ENCODE measurements around the gene GPC5. TPM values are rescaled to one million over a fixed set of nuclear protein-coding genes. Genes with fewer than 3 reads are reported as not detected.

GPC5 gene
- total RNA-seq, 1 experiment from 2014 or later = 0.26 TPM

GRCh38 chr13:91586609-91587008 is 188.2 kb downstream of the GPC5 start:
- CTCF ChIA-PET = no interaction called here
- Histone ChIP-seq H3K4me3 (ENCODE audit: low read depth in 2 of 2, low read length in 2 of 2) (no peak overlapping the region), H3K9me3 (ENCODE audit: control insufficient read depth, insufficient read depth, low read depth, low read length) (no peaks in the 10 kb centered on the region), H3K36me3 (ENCODE audit: control insufficient read depth, insufficient read depth, low read length) (no peaks in the 10 kb centered on the region), H3K27me3 (ENCODE audit: control insufficient read depth, insufficient read depth, low read length) (no peaks in the 10 kb centered on the region), H3K4me1 (ENCODE audit: control insufficient read depth, insufficient read depth, low read length) (no peaks in the 10 kb centered on the region), H3K27ac (ENCODE audit: low read length) (no peak overlapping the region)
- no TSS peak for BruUV-seq (replicated peaks)
- in situ Hi-C loops (cut with HindIII; ENCODE audit: low pct_unique_long_range_greater_than_20kb, low sequenced_read_pairs) = no loop called here
- intact Hi-C loops (cut with micrococcal nuclease; ENCODE audit: unreplicated experiment) = no loop called here
- no peak for DNase-seq (ENCODE audit: low read depth, low spot score)
- POLR2A ChIA-PET = no interaction called here
- TF ChIP-seq POLR2AphosphoS5 (IDR thresholded peaks at IDR 0.05; ENCODE audit: low read depth, low read length) = no peak
- no peak for TF ChIP-seq SIN3A (IDR thresholded peaks at IDR 0.05; ENCODE audit: borderline replicate concordance, insufficient read depth, low read depth, low read length)
- TF ChIP-seq TCF7L2 (IDR thresholded peaks at IDR 0.05; ENCODE audit: low read depth, low read length) = no peak
- TF ChIP-seq, protein P1, sequence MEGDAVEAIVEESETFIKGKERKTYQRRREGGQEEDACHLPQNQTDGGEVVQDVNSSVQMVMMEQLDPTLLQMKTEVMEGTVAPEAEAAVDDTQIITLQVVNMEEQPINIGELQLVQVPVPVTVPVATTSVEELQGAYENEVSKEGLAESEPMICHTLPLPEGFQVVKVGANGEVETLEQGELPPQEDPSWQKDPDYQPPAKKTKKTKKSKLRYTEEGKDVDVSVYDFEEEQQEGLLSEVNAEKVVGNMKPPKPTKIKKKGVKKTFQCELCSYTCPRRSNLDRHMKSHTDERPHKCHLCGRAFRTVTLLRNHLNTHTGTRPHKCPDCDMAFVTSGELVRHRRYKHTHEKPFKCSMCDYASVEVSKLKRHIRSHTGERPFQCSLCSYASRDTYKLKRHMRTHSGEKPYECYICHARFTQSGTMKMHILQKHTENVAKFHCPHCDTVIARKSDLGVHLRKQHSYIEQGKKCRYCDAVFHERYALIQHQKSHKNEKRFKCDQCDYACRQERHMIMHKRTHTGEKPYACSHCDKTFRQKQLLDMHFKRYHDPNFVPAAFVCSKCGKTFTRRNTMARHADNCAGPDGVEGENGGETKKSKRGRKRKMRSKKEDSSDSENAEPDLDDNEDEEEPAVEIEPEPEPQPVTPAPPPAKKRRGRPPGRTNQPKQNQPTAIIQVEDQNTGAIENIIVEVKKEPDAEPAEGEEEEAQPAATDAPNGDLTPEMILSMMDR (IDR thresholded peaks at IDR 0.05) = no peak
- TF ChIP-seq, protein P2, sequence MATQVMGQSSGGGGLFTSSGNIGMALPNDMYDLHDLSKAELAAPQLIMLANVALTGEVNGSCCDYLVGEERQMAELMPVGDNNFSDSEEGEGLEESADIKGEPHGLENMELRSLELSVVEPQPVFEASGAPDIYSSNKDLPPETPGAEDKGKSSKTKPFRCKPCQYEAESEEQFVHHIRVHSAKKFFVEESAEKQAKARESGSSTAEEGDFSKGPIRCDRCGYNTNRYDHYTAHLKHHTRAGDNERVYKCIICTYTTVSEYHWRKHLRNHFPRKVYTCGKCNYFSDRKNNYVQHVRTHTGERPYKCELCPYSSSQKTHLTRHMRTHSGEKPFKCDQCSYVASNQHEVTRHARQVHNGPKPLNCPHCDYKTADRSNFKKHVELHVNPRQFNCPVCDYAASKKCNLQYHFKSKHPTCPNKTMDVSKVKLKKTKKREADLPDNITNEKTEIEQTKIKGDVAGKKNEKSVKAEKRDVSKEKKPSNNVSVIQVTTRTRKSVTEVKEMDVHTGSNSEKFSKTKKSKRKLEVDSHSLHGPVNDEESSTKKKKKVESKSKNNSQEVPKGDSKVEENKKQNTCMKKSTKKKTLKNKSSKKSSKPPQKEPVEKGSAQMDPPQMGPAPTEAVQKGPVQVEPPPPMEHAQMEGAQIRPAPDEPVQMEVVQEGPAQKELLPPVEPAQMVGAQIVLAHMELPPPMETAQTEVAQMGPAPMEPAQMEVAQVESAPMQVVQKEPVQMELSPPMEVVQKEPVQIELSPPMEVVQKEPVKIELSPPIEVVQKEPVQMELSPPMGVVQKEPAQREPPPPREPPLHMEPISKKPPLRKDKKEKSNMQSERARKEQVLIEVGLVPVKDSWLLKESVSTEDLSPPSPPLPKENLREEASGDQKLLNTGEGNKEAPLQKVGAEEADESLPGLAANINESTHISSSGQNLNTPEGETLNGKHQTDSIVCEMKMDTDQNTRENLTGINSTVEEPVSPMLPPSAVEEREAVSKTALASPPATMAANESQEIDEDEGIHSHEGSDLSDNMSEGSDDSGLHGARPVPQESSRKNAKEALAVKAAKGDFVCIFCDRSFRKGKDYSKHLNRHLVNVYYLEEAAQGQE (IDR thresholded peaks at IDR 0.05; ENCODE audit: insufficient read depth in 1 of 2, low read depth in 2 of 2, low read length in 1 of 2) = no peak
- ATAC-seq = no peak

DNA sequence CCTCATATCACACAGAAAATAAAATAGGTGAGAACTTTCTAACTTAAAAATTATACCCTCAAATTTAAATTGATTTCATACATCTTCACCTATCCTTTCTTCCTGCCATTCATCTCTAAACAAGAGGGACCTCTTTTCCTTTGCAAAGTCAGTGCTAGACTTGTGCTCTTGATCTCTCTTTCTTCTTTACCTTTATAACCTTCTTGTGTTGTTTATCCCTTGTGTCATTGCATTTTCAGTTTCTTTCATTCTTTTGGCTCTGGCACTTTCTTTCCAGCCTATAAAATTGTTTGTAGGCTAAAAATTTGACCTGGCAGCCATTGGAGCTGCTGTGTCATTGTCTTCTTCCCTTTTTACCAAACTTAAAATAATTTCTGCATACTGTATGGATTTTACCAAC is 190.1 kb downstream of the GPC5 start:
- CTCF ChIA-PET = no interaction called here
- in situ Hi-C loops (cut with HindIII; ENCODE audit: low pct_unique_long_range_greater_than_20kb, low sequenced_read_pairs) = no loop called here

More for the DNA sequence above, 190.1 kb downstream of the GPC5 start:
- no peaks in the 10 kb centered on the region for H3K4me1 ChIP-seq (ENCODE audit: control insufficient read depth, insufficient read depth, low read length)
- no peak overlapping the region for H3K27ac ChIP-seq (ENCODE audit: low read length)
- no peak for TF ChIP-seq TCF7L2 (IDR thresholded peaks at IDR 0.05; ENCODE audit: low read depth, low read length)
- no peak for TF ChIP-seq SIN3A (IDR thresholded peaks at IDR 0.05; ENCODE audit: borderline replicate concordance, insufficient read depth, low read depth, low read length)
- TF ChIP-seq, protein P2 (IDR thresholded peaks at IDR 0.05; ENCODE audit: insufficient read depth in 1 of 2, low read depth in 2 of 2, low read length in 1 of 2) = no peak
- TF ChIP-seq, protein P1 (IDR thresholded peaks at IDR 0.05) = no peak
- TF ChIP-seq POLR2AphosphoS5 (IDR thresholded peaks at IDR 0.05; ENCODE audit: low read depth, low read length) = no peak
- DNase-seq (ENCODE audit: low read depth, low spot score) (no peak), ATAC-seq (no peak)
- no peaks in the 10 kb centered on the region for H3K9me3 ChIP-seq (ENCODE audit: control insufficient read depth, insufficient read depth, low read depth, low read length)
- H3K36me3 ChIP-seq (ENCODE audit: control insufficient read depth, insufficient read depth, low read length) = no peaks in the 10 kb centered on the region
- POLR2A ChIA-PET = no interaction called here
- BruUV-seq (replicated peaks) = no TSS peak
- intact Hi-C loops (cut with micrococcal nuclease; ENCODE audit: unreplicated experiment) = no loop called here
- no peaks in the 10 kb centered on the region for H3K27me3 ChIP-seq (ENCODE audit: control insufficient read depth, insufficient read depth, low read length)
- H3K4me3 ChIP-seq (ENCODE audit: low read depth in 2 of 2, low read length in 2 of 2) = no peak overlapping the region
